HEK293 (cell line): Measurements from ENCODE around the gene NOL6.

ENCODE experiments used
- CTCF ChIA-PET: fragments of 350-600 bp; formaldehyde crosslinking; extraction: SDS; loops from one replicate; lab custom pipeline; 2021; ENCODE audit warnings: antibody characterized with exemption; lab: Yijun Ruan, JAX
- POLR2A ChIA-PET: fragments of 300-600 bp; formaldehyde crosslinking; extraction: SDS; loops from one replicate; lab custom pipeline; 2020; ENCODE audit warnings: antibody characterized with exemption, inconsistent platforms; lab: Yijun Ruan, JAX
- H3K27ac ChIP-seq: fragments of 200-500 bp; sonication (Bioruptor generic); 2 replicates; pipeline ENCODE4 v1.5.1; 2014; ENCODE audit warnings: low read depth, low read length, control low read depth, inconsistent platforms; ENCODE audit errors: extremely low read depth
- H3K36me3 ChIP-seq, 2 experiments: fragments of 200-500 bp in 1 of 2; sonication (Bioruptor generic) in 1 of 2; 1 replicate in 1 of 2; 2 replicates in 1 of 2; pipeline ENCODE4 v1.5.1; 2014 to 2017; ENCODE audit warnings: inconsistent platforms in 2 of 2, low read length in 2 of 2; ENCODE audit not compliant: control insufficient read depth in 2 of 2, insufficient read depth in 1 of 2
- H3K4me1 ChIP-seq: fragments of 200-500 bp; sonication (Bioruptor generic); 2 replicates; pipeline ENCODE4 v1.5.1; 2014; ENCODE audit warnings: mild to moderate bottlenecking, low read length, inconsistent platforms; ENCODE audit not compliant: control insufficient read depth, insufficient read depth
- H3K4me3 ChIP-seq: 2 replicates; pipeline ENCODE4 v1.5.1; 2011; ENCODE audit warnings: low read depth, mild to moderate bottlenecking, control low read depth, low read length, moderate library complexity
- H3K9me3 ChIP-seq: fragments of 200-500 bp; sonication (Bioruptor generic); 2 replicates; pipeline ENCODE4 v1.5.1; 2014; ENCODE audit warnings: low read depth, low read length, inconsistent platforms; ENCODE audit not compliant: control insufficient read depth, insufficient read depth
- BCL11B ChIP-seq: fragments of 450-650 bp; formaldehyde crosslinking; IDR thresholded peaks from 2 replicates; pipeline ENCODE4 v1.5.1; 2016; ENCODE audit warnings: low read depth, missing biosample characterization, missing genetic modification characterization
- KLF1 ChIP-seq: fragments of 450-650 bp; formaldehyde crosslinking; IDR thresholded peaks from 2 replicates; pipeline ENCODE4 v1.5.1; 2016; ENCODE audit warnings: missing biosample characterization, missing genetic modification characterization
- KLF10 ChIP-seq: fragments of 450-650 bp; IDR thresholded peaks from 2 replicates; pipeline ENCODE4 v1.5.1; 2018; ENCODE audit warnings: missing biosample characterization, mild to moderate bottlenecking, missing genetic modification characterization
- KLF9 ChIP-seq: fragments of 450-650 bp; formaldehyde crosslinking; IDR thresholded peaks from 2 replicates; pipeline ENCODE4 v1.5.1; 2016; ENCODE audit warnings: missing biosample characterization, missing genetic modification characterization, low read depth
- YY1 ChIP-seq: fragments of 450-650 bp; formaldehyde crosslinking; IDR thresholded peaks from 2 replicates; pipeline ENCODE4 v1.5.1; 2018; ENCODE audit warnings: missing biosample characterization, missing genetic modification characterization
- ZFP69B ChIP-seq: fragments of 450-650 bp; formaldehyde crosslinking; IDR thresholded peaks from 2 replicates; pipeline ENCODE4 v1.5.1; 2016; ENCODE audit warnings: missing biosample characterization, missing genetic modification characterization
- ZNF354C ChIP-seq: fragments of 450-650 bp; formaldehyde crosslinking; IDR thresholded peaks from 2 replicates; pipeline ENCODE4 v1.5.1; 2016; ENCODE audit warnings: missing biosample characterization, missing genetic modification characterization, low read depth, borderline replicate concordance
- ZNF37A ChIP-seq: fragments of 450-650 bp; IDR thresholded peaks from 2 replicates; pipeline ENCODE4 v1.5.1; 2018; ENCODE audit warnings: missing biosample characterization, missing genetic modification characterization
- ZNF571 ChIP-seq: fragments of 450-650 bp; formaldehyde crosslinking; IDR thresholded peaks from 2 replicates; pipeline ENCODE4 v1.5.0; 2017; ENCODE audit warnings: missing biosample characterization, missing genetic modification characterization
- ZNF600 ChIP-seq: fragments of 450-650 bp; formaldehyde crosslinking; IDR thresholded peaks from 2 replicates; pipeline ENCODE4 v1.5.1; 2016; ENCODE audit warnings: missing biosample characterization, missing genetic modification characterization
- ZNF610 ChIP-seq: fragments of 450-650 bp; formaldehyde crosslinking; IDR thresholded peaks from 2 replicates; pipeline ENCODE4 v1.5.1; 2016; ENCODE audit warnings: missing biosample characterization, missing genetic modification characterization, borderline replicate concordance
- ZNF626 ChIP-seq: fragments of 450-650 bp; sonication (Bioruptor Pico); formaldehyde crosslinking; IDR thresholded peaks from 2 replicates; pipeline ENCODE4 v1.5.1; 2018; ENCODE audit warnings: missing biosample characterization, missing genetic modification characterization, inconsistent platforms
- ZNF664 ChIP-seq: fragments of 450-650 bp; formaldehyde crosslinking; IDR thresholded peaks from 2 replicates; pipeline ENCODE4 v1.5.1; 2016; ENCODE audit warnings: missing biosample characterization, missing genetic modification characterization
- ZNF670 ChIP-seq: fragments of 450-650 bp; formaldehyde crosslinking; IDR thresholded peaks from 2 replicates; pipeline ENCODE4 v1.5.1; 2016; ENCODE audit warnings: missing biosample characterization, missing genetic modification characterization, low read depth
- ZNF701 ChIP-seq: fragments of 450-650 bp; formaldehyde crosslinking; IDR thresholded peaks from 2 replicates; pipeline ENCODE4 v1.5.1; 2016; ENCODE audit warnings: missing biosample characterization, missing genetic modification characterization
- ZNF704 ChIP-seq: fragments of 450-650 bp; formaldehyde crosslinking; IDR thresholded peaks from 2 replicates; pipeline ENCODE4 v1.5.1; 2016; ENCODE audit warnings: missing biosample characterization, missing genetic modification characterization
- ZNF747 ChIP-seq: fragments of 450-650 bp; formaldehyde crosslinking; IDR thresholded peaks from 2 replicates; pipeline ENCODE4 v1.5.1; 2016; ENCODE audit warnings: missing biosample characterization, missing genetic modification characterization
- ZSCAN30 ChIP-seq: fragments of 450-650 bp; IDR thresholded peaks from 2 replicates; pipeline ENCODE4 v1.5.1; 2018; ENCODE audit warnings: missing biosample characterization, mild to moderate bottlenecking, missing genetic modification characterization, moderate library complexity
- TF ChIP-seq, protein P1 (sequence below): IDR thresholded peaks from 2 replicates; pipeline ENCODE4 v1.6.1; 2011; ENCODE audit warnings: mild to moderate bottlenecking, low read depth, low read length, borderline replicate concordance

The NOL6 gene

GRCh38 chr9:33440609-33441008 is 33.1 kb downstream of the NOL6 start:
- TF ChIP-seq ZNF610 (tag by site-specific recombination) (no peak), YY1 (no peak), ZNF701 (tag by site-specific recombination) (no peak)
- TF ChIP-seq, protein P1, sequence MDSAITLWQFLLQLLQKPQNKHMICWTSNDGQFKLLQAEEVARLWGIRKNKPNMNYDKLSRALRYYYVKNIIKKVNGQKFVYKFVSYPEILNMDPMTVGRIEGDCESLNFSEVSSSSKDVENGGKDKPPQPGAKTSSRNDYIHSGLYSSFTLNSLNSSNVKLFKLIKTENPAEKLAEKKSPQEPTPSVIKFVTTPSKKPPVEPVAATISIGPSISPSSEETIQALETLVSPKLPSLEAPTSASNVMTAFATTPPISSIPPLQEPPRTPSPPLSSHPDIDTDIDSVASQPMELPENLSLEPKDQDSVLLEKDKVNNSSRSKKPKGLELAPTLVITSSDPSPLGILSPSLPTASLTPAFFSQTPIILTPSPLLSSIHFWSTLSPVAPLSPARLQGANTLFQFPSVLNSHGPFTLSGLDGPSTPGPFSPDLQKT, result no peak
- H3K9me3 ChIP-seq, result no peaks in the 10 kb centered on the region
- POLR2A ChIA-PET, result no interaction called here
- no peak overlapping the region for H3K4me3 ChIP-seq
- H3K27ac ChIP-seq, result no peak overlapping the region
- no peaks in the 10 kb centered on the region for H3K36me3 ChIP-seq
- CTCF ChIA-PET, result interaction anchor here (4.1 to 6.1 kb wide), 2 partner anchors 12 to 25 kb away, joined by 18 to 55 read pairs; no protein-coding TSS in a partner anchor
- no peaks in the 10 kb centered on the region for H3K4me1 ChIP-seq

GRCh38 chr9:33440204-33440603 is 33.5 kb downstream of the NOL6 start:
- Histone ChIP-seq H3K36me3 (no peaks in the 10 kb centered on the region), H3K4me1 (no peaks in the 10 kb centered on the region), H3K27ac (no peak overlapping the region)
- POLR2A ChIA-PET, result no interaction called here
- no peak for TF ChIP-seq ZNF354C (tag by site-specific recombination)
- 0 out of 2 replicates have a peak, but pooled peaks have one; percentile 29 for TF ChIP-seq ZNF600 (tag by site-specific recombination)
- TF ChIP-seq, all 188 proteins: peak for 1
- no peak overlapping the region for H3K4me3 ChIP-seq
- CTCF ChIA-PET, result interaction anchor here (4.1 to 6.1 kb wide), 2 partner anchors 12 to 25 kb away, joined by 18 to 55 read pairs; no protein-coding TSS in a partner anchor
- no peaks in the 10 kb centered on the region for H3K9me3 ChIP-seq

DNA sequence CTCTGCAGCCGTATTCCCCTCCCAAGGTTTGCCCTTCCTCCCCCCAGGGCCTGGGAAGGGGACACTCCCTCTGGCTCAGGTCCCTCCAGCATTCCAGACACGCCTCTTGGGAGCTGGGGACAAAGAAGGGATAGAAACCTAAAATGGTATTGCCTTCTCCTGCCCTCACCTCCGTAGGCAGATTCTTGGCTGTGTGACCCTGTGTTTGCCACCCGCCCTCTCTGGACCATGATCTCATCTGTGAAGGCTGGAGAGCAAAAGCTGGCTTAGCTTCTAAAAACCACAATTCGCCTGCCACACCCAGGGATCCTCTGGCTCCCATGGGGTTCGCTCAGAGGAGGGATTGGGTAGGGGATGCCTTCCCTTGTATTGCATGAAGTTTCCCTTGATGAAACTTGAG is 34.0 kb downstream of the NOL6 start:
- no peaks in the 10 kb centered on the region for H3K9me3 ChIP-seq
- H3K4me1 ChIP-seq, result no peaks in the 10 kb centered on the region
- no peak overlapping the region for H3K4me3 ChIP-seq
- CTCF ChIA-PET, result interaction anchor here (4.1 to 6.1 kb wide), 2 partner anchors 13 to 24 kb away, joined by 18 to 55 read pairs; no protein-coding TSS in a partner anchor
- TF ChIP-seq KLF1 (tag by site-specific recombination), result 0 out of 2 replicates have a peak, but pooled peaks have one; percentile 10
- no peak for TF ChIP-seq ZNF571
- POLR2A ChIA-PET, result no interaction called here
- H3K36me3 ChIP-seq, result no peaks in the 10 kb centered on the region
- no peak overlapping the region for H3K27ac ChIP-seq

DNA sequence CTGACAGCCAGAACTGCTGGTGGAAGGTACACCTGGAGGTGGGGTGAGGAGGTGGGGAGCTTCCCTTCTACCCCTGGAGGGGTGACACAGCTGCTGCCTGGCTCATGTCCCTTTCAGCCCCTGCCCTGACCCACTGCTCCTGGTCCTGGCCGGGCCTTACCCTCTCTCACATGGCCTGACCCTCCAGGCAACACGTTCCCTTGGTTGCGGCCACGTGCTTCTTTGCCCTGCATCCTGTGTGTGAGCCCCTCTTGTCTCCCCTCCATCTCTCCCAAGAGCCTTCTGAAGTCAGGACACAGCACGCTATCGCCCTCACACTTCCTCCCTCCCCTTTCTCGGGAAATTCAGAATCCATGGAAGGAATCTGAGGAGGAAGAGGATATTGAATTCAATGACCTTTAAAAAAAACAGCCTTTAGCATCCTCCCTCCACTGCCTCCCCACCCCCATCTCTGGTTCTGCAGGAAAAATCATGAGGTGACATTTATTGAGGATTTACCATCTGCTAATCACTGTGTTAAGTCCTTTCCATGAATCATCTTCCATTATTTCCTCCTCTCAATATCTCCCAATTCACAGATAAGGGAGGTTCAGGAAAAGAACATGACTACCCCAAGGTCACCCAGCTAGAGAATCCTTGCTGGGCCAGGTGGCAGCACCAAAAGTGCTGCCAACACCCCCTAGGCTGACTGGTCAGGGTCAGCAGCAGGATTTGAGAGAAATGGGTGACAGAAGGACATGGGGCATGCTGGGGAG is 34.6 kb downstream of the NOL6 start:
- H3K36me3 ChIP-seq, result no peaks in the 10 kb centered on the region
- ChIA-PET CTCF (interaction anchor here (0.6 to 6.1 kb wide), 5 partner anchors 9 to 36 kb away, joined by 3 to 55 read pairs (median 18); partner anchors contain the start of gene AQP3), POLR2A (interaction anchor here (0.5 kb wide), 1 partner anchor 464 kb away, joined by 3 read pairs; no protein-coding TSS in a partner anchor)
- H3K9me3 ChIP-seq, result no peaks in the 10 kb centered on the region
- H3K4me1 ChIP-seq, result no peaks in the 10 kb centered on the region
- no peak overlapping the region for H3K27ac ChIP-seq
- no peak overlapping the region for H3K4me3 ChIP-seq
- no peak for TF ChIP-seq ZNF626
- no peak for TF ChIP-seq KLF10 (tag by site-specific recombination)
- no peak for TF ChIP-seq ZFP69B (tag by site-specific recombination)
- no peak for TF ChIP-seq ZSCAN30 (tag by site-specific recombination)
- no peak for TF ChIP-seq ZNF37A
- TF ChIP-seq, all 188 proteins: peak for 0

DNA sequence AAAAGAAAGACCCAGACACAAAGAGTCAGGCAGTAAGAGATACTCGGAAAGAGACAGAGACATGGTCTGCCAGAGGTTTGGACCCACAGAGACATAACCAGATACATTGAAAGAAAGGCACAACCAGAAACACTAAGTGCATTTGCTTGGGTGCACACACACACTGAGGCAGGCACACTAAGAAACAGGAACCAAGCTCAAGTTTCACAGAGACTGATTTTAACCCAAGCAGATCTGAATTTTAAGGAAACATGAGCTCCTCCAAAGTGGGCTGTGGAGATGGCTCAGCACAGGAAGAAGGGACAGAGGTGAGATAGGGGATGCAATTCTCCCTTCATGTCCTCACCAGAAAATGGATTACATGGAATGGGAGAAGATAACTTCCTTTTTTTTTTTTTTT is 35.8 kb downstream of the NOL6 start:
- H3K36me3 ChIP-seq, result no peaks in the 10 kb centered on the region
- no peak overlapping the region for H3K27ac ChIP-seq
- CTCF ChIA-PET, result interaction anchor here (0.5 to 4.8 kb wide), 5 partner anchors 10 to 86 kb away, joined by 3 to 27 read pairs (median 5); partner anchors contain the start of gene AQP3
- H3K9me3 ChIP-seq, result no peaks in the 10 kb centered on the region
- POLR2A ChIA-PET, result interaction anchor here (1.0 kb wide), 1 partner anchor 22 kb away, joined by 3 read pairs; no protein-coding TSS in a partner anchor
- H3K4me3 ChIP-seq, result no peak overlapping the region
- no peaks in the 10 kb centered on the region for H3K4me1 ChIP-seq
- TF ChIP-seq ZNF664 (tag by site-specific recombination), result no peak
- no peak for TF ChIP-seq BCL11B (tag by site-specific recombination)
- TF ChIP-seq ZNF670 (tag by site-specific recombination), result no peak
- no peak for TF ChIP-seq ZNF704 (tag by site-specific recombination)
- no peak for TF ChIP-seq ZNF747 (tag by site-specific recombination)
- no peak for TF ChIP-seq KLF9
